ENCODE measurements around the gene CAPRIN2. TPM values are rescaled to one million over a fixed set of nuclear protein-coding genes. Genes with fewer than 3 reads are reported as not detected.

CAPRIN2 gene
- total RNA-seq, 1 donor from 2014 or later: 21.2 TPM

DNA sequence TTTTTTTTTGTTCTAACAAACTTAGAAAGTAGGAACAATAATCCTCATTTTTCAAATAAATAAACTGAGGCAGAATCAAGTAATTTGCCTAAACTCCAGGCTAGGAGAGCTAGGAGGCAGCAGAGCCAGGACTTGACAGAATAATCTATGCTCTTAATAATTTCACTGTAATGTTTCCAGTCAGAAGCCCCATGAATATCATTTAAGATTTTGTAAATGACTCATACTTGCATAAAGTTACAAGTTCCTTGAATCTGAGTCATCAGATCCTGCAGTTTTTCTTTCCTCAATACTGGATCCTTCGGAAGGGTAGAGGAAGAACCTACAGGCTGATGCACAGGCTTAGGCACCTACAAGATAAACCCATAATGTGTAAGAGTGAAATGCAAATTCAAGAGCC is 29.0 kb downstream of the CAPRIN2 start:
- ATAC-seq (ENCODE audit: poor library complexity) (no peak), DNase-seq (no peak)
- intact Hi-C loops (cut with DNase I): no loop called here

GRCh38 chr12:30719060-30719459 is 35.7 kb downstream of the CAPRIN2 start:
- intact Hi-C loops (cut with DNase I): no loop called here
- DNase-seq (no peak), ATAC-seq (ENCODE audit: poor library complexity) (no peak)

DNA sequence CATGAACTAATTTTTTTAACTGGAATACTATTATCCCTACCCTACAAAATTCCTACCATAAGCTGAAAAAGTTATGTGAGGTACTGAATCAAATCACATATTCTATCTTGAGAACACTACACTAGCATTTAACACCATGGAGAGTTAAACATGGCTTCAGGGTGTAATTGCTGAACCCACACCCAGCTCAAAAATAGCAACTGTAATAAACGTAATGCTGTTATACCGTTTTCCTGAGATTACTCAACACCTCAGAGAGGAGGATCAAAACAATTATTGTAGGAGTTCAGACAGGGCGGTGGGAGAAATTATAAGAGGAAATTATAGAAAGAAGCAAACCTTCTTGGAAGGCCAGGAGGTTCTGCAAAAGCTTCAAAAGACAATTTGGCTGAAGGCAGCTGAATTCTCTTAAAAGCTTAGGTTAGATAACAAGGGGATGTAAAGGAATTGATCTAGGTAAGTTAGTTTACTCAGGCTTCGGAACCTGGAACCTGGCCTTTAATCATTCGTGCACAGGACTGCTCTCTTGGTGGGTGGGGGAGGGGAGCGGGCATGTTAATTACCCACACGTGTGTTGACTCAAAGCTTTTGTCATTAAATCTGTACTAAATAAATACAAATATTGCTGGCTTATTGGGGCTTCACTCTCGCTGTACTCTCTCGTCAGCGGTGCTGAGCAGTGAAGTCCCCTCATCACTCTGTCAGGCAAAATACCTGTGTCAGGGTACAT is 47.0 kb downstream of the CAPRIN2 start:
- no peak for ATAC-seq (ENCODE audit: poor library complexity)
- intact Hi-C loops (cut with DNase I): no loop called here
- DNase-seq: no peak

DNA sequence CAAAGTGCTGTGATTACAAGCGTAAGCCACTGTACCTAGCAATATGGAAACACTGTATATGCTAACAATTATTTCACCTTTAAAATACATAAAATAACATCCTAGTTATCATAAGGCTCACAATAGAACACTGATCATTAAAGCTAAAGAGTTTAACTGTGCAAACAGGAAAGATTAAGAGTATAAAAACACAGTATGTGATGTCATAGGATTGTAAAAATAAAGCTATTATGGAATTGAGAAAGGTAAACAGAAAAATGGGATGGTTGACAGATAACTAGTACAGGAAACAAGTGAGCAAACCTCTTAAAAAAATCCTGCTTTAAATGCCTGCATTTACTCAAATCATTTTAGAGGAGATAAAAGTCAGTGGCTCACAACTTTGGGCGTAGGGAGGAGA is 48.3 kb downstream of the CAPRIN2 start:
- intact Hi-C loops (cut with DNase I): no loop called here
- ATAC-seq (ENCODE audit: poor library complexity): no peak
- no peak for DNase-seq

- intact Hi-C loops (cut with DNase I): no loop called here
- DNase-seq (no peak), ATAC-seq (ENCODE audit: poor library complexity) (no peak)
These were observed 53.7 kb downstream of the CAPRIN2 start for GRCh38 chr12:30701056-30701455.

- ATAC-seq (ENCODE audit: poor library complexity) (no peak), DNase-seq (no peak)
- intact Hi-C loops (cut with DNase I): no loop called here
These were observed 54.4 kb downstream of the CAPRIN2 start for GRCh38 chr12:30700216-30700900.

GRCh38 chr12:30698346-30698745 is 56.4 kb downstream of the CAPRIN2 start:
- intact Hi-C loops (cut with DNase I): loop anchor here (10.0 kb wide), 1 partner anchor 56 kb away; the partner anchor contains the start of gene CAPRIN2
- DNase-seq (no peak), ATAC-seq (ENCODE audit: poor library complexity) (no peak)

- ATAC-seq (ENCODE audit: poor library complexity) (no peak), DNase-seq (no peak)
- intact Hi-C loops (cut with DNase I): loop anchor here (10.0 kb wide), 1 partner anchor 58 kb away; the partner anchor contains the start of gene CAPRIN2
These were observed 57.8 kb downstream of the CAPRIN2 start for GRCh38 chr12:30696943-30697342.

DNA sequence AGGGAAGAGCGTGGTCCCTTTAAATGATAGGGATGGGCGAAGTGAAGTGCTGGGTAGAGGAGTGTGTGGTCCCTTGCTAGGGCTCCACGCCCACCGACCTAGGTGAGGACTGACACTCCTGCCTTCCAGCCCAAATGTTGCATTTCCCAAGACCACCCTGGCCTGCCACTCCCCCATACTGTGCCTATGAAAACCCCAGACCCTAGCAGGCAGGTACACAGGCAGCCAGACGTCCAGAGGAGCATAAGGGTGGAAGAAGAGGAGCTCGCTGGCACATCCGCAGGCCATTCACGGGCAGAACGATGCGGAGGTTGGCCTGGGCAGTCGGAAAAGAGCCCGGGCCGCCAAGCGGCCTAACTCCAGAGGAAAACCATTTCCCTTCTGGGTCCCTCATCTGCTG is 58.3 kb downstream of the CAPRIN2 start:
- intact Hi-C loops (cut with DNase I): loop anchor here (10.0 kb wide), 1 partner anchor 58 kb away; the partner anchor contains the start of gene CAPRIN2
- ATAC-seq (ENCODE audit: poor library complexity) (no peak), DNase-seq (no peak)

DNA sequence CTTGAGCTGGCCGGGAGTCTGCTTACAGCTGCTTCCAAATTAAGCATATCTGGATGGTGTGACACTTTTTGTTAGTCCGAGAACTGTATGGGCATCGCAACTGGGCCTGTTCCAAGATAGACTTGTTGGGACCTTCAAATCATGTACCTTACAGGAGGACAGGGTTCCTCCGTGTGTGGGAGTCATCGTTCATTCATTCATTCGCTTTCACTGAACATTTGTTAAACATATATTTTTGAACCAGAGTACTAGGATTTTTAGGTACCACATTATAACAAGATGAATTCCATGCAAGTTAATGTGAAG is 58.7 kb downstream of the CAPRIN2 start:
- intact Hi-C loops (cut with DNase I): loop anchor here (10.0 kb wide), 1 partner anchor 59 kb away; the partner anchor contains the start of gene CAPRIN2
- no peak for ATAC-seq (ENCODE audit: poor library complexity)
- no peak for DNase-seq

DNA sequence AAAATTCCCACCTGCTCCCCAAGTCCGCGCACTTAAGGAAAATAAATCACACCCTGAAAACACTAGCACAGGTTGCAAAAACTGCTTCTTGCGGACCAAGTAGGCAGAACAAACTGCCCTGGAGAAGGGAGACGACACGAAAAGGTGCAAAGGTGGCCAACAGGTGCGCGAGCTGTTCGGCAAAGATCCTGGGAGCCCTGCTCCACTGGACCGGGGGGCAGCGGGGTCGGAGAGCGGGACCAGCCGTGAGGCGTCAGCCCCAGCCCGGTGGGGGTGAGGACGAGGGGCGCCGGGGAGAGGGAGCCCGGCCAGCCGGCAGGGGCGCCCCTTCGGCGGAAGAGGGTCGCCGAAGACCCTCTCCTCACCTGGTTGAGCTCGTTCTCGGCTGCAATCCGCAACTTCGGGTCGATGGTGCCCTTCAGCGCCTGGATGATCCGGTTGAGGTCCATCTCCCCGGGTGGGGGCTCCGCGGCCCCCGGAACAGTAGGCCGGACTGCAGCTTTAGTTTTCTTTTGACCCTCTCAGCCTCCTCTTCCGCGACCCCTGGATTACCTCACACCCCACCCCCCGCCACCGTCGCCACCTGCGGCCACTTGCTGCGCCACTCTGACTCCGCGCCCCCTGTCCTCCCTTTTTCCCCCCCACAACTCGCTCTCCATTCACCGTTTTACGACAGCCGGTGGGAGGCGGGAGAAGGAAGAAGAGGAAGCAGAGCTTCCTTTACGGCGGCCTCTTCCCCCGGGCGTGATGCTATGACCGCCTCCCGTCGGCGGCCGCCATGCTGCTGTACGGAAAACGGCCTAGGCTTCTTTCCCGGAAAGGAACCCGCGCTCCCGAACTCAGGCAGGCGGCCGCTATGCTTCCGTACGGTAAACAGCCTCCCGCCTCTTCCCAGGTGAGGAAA is 59.3 kb downstream of the CAPRIN2 start, which contains the start of gene IPO8:
Gene IPO8 (minus strand): TSS at position 671 of the 904 bp plus-strand sequence. CDS start 222 bp downstream, at position 449.
- ATAC-seq (ENCODE audit: poor library complexity) (peak; percentile 98), DNase-seq (peak; percentile 96)
- intact Hi-C loops (cut with DNase I): loop anchor here (10.0 kb wide), 1 partner anchor 59 kb away; the partner anchor contains the start of gene CAPRIN2

- intact Hi-C loops (cut with DNase I): loop anchor here (10.0 kb wide), 1 partner anchor 60 kb away; the partner anchor contains the start of gene CAPRIN2
- DNase-seq: peak; percentile 52
- peak; percentile 62 for ATAC-seq (ENCODE audit: poor library complexity)
These were observed 60.1 kb downstream of the CAPRIN2 start for GRCh38 chr12:30694412-30695198.

DNA sequence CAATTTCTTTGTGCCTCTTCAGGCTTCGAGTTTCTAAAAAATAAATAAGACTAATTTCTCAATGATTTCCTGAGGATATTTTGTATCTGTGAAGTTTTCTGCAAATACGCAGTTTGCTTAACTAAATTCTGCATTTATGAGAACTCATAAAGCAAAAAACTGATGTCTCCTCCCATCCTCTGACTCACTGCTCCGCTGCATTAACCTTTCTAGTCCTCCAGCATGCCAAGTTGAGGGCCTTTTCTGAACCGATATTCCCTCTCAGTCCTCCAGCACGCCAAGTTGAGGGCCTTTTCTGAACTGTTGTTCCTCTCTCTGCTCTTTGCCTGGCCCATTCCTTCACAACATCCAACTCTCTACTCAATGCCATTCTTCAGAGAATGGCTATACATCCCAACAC is 62.3 kb downstream of the CAPRIN2 start:
- intact Hi-C loops (cut with DNase I): loop anchor here (10.0 kb wide), 1 partner anchor 62 kb away; the partner anchor contains the start of gene CAPRIN2
- ATAC-seq (ENCODE audit: poor library complexity) (no peak), DNase-seq (no peak)

DNA sequence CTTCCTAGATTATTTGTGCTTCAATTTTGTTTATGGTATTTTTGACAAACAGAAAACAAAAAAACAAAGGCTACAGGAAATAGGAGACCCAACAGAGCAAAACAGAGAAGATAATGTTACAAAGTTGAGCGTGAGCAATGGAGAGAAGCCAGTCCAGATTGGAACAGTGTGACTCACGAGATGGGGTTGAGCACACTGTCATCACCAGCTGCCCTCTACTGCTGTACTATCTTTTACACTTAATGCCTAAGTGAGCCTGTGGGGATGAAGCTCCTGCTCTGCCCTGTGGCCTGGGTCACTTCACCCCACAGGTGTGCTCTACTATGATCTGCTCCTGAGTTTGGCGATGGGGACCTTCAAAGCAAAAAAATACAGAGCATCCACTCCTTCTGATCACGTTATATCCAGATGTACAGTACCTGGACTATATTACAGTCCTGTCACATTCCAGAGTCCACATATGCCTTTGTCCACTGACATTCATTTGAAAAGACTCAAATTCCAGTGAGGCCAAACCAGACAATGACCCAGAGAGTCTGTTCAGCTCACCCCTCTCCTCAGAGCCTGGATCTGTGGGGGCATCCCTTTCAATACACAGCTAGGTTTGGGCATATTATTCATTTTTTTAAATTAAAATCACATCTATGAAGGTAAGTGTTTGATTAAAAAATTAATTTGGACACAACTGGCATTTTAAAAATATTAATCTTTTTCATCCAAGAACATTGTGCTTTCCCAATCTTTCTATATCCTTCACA is 63.5 kb downstream of the CAPRIN2 start:
- intact Hi-C loops (cut with DNase I): loop anchor here (10.0 kb wide), 1 partner anchor 64 kb away; the partner anchor contains the start of gene CAPRIN2
- peak; percentile 60 for ATAC-seq (ENCODE audit: poor library complexity)
- no peak for DNase-seq

GRCh38 chr12:30687265-30687986 is 67.3 kb downstream of the CAPRIN2 start:
- ATAC-seq (ENCODE audit: poor library complexity) (no peak), DNase-seq (no peak)
- intact Hi-C loops (cut with DNase I): no loop called here

DNA sequence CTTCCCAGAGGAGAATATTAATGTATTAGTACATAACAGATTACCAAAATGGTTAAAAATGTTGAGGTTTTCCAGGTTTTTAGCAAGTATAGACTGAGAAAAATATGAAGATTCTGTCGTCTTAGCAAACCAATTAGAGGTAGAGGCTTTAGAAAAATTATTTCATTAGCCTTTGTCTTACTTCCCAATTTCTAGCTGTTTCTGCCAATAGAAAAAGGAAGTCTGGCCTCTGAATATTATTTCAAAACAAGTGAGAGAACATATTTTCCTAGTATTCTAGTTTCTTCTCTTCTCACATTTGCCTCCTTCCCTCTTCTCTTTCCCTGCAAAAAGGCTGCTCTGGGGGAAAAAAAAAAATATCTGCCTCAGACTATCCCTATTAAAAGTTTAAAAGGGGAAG is 75.5 kb downstream of the CAPRIN2 start:
- ATAC-seq (ENCODE audit: poor library complexity) (no peak), DNase-seq (no peak)
- intact Hi-C loops (cut with DNase I): no loop called here

- ATAC-seq (ENCODE audit: poor library complexity) (no peak), DNase-seq (no peak)
- intact Hi-C loops (cut with DNase I): no loop called here
These were observed 76.5 kb downstream of the CAPRIN2 start for GRCh38 chr12:30678221-30678620.
